Inflammatory macrophage (primary cell): Measurements from ENCODE around the gene PSMD8.
"Not testable (repeated sequence)": the region's sequence is repeated elsewhere in the genome, so short reads cannot be mapped to it uniquely, and the experiment has no call there.

Experiments used
- DNase-seq, 2 donors: peaks; one replicate each; pipeline ENCODE4 v3.0.0-alpha.2; 2020 to 2022

Gene PSMD8

GRCh38 chr19:38411041-38411712 lies 36.8 kb downstream of the PSMD8 start:
- DNase-seq = no peak

- not testable (repeated sequence) for DNase-seq
These were observed 37.5 kb downstream of the PSMD8 start for GRCh38 chr19:38411898-38412297.

GRCh38 chr19:38412491-38412890 lies 38.1 kb downstream of the PSMD8 start:
- no peak for DNase-seq

- no peak for DNase-seq
These were observed 38.6 kb downstream of the PSMD8 start for GRCh38 chr19:38412961-38413360.

- no peak for DNase-seq
These were observed 39.0 kb downstream of the PSMD8 start for GRCh38 chr19:38413416-38413815.

- no peak for DNase-seq
These were observed 42.8 kb downstream of the PSMD8 start for GRCh38 chr19:38417146-38417543.

GRCh38 chr19:38417544-38418506 lies 43.5 kb downstream of the PSMD8 start:
- peak; percentile 86 to 90 for DNase-seq

- DNase-seq = no peak
These were observed 46.6 kb downstream of the PSMD8 start for GRCh38 chr19:38420935-38421334.

GRCh38 chr19:38421856-38422255 lies 47.5 kb downstream of the PSMD8 start:
- DNase-seq = no peak

GRCh38 chr19:38422438-38422837 lies 48.1 kb downstream of the PSMD8 start:
- DNase-seq = no peak

GRCh38 chr19:38424272-38424671 lies 49.9 kb downstream of the PSMD8 start:
- no peak for DNase-seq

GRCh38 chr19:38425222-38425809 lies 50.9 kb downstream of the PSMD8 start:
- no peak for DNase-seq

GRCh38 chr19:38425810-38426466 lies 51.6 kb downstream of the PSMD8 start, which contains the start of gene RASGRP4:
Gene RASGRP4 (minus strand): TSS chr19:38426219. CDS start chr19:38426091, 128 bp downstream.
- peak; percentile 50 to 59 for DNase-seq

- not testable (repeated sequence) for DNase-seq
These were observed 52.8 kb downstream of the PSMD8 start for GRCh38 chr19:38427035-38427677.

GRCh38 chr19:38429055-38429810 lies 54.9 kb downstream of the PSMD8 start:
- DNase-seq = no peak

GRCh38 chr19:38429811-38430156 lies 55.4 kb downstream of the PSMD8 start:
- no peak for DNase-seq

- no peak for DNase-seq
These were observed 56.6 kb downstream of the PSMD8 start for GRCh38 chr19:38430931-38431330.

- DNase-seq = peak; percentile 16 to 40
These were observed 58.9 kb downstream of the PSMD8 start, which contains the start of gene RYR1 for GRCh38 chr19:38433268-38433733. Gene RYR1 (plus strand): TSS chr19:38433691. CDS start chr19:38433830, 139 bp downstream.
